ENCODE results near the gene ABHD12.
"Not testable (repeated sequence)": the region's sequence is repeated elsewhere in the genome, so short reads cannot be mapped to it uniquely, and the experiment has no call there.

The ABHD12 gene

GRCh38 chr20:25390538-25391528 is at the start of gene ABHD12:
Gene ABHD12, minus strand, starts transcription at chr20:25390835. Its CDS starts 132 bp downstream, at chr20:25390703.
- peak; percentile 97 for DNase-seq (ENCODE audit: low spot score)

- no peak for DNase-seq (ENCODE audit: low spot score)
These were observed 48.7 kb upstream of the ABHD12 start for GRCh38 chr20:25439328-25439727.

- no peak for DNase-seq (ENCODE audit: low spot score)
These were observed 46.5 kb upstream of the ABHD12 start for GRCh38 chr20:25437153-25437581.

- DNase-seq (ENCODE audit: low spot score): no peak
These were observed 33.9 kb upstream of the ABHD12 start for GRCh38 chr20:25424536-25424935.

GRCh38 chr20:25422032-25422431 is 31.4 kb upstream of the ABHD12 start:
- DNase-seq (ENCODE audit: low spot score): no peak

GRCh38 chr20:25421102-25421501 is 30.5 kb upstream of the ABHD12 start:
- no peak for DNase-seq (ENCODE audit: low spot score)

GRCh38 chr20:25418776-25419175 is 28.1 kb upstream of the ABHD12 start:
- DNase-seq (ENCODE audit: low spot score): no peak

GRCh38 chr20:25408890-25409289 is 18.3 kb upstream of the ABHD12 start:
- DNase-seq (ENCODE audit: low spot score): no peak

- DNase-seq (ENCODE audit: low spot score): no peak
These were observed 17.5 kb upstream of the ABHD12 start for GRCh38 chr20:25408170-25408547.

- DNase-seq (ENCODE audit: low spot score): peak; percentile 80
These were observed 16.9 kb upstream of the ABHD12 start, which contains the start of gene GINS1 for GRCh38 chr20:25407311-25408169. Gene GINS1, plus strand, starts transcription at chr20:25407673. Its CDS starts 148 bp downstream, at chr20:25407821.

- DNase-seq (ENCODE audit: low spot score): no peak
These were observed 11.9 kb upstream of the ABHD12 start for GRCh38 chr20:25402583-25402982.

GRCh38 chr20:25400291-25400732 is 9.7 kb upstream of the ABHD12 start:
- DNase-seq (ENCODE audit: low spot score): not testable (repeated sequence)

- DNase-seq (ENCODE audit: low spot score): peak; percentile 82
These were observed 8.4 kb upstream of the ABHD12 start for GRCh38 chr20:25399037-25399430.

- DNase-seq (ENCODE audit: low spot score): no peak
These were observed 7.9 kb upstream of the ABHD12 start for GRCh38 chr20:25398376-25399036.

GRCh38 chr20:25397821-25398220 is 7.2 kb upstream of the ABHD12 start:
- no peak for DNase-seq (ENCODE audit: low spot score)

GRCh38 chr20:25397096-25397495 is 6.5 kb upstream of the ABHD12 start:
- no peak for DNase-seq (ENCODE audit: low spot score)

GRCh38 chr20:25394996-25395395 is 4.4 kb upstream of the ABHD12 start:
- DNase-seq (ENCODE audit: low spot score): no peak

- DNase-seq (ENCODE audit: low spot score): no peak
These were observed 3.6 kb upstream of the ABHD12 start for GRCh38 chr20:25394276-25394675.

- no peak for DNase-seq (ENCODE audit: low spot score)
These were observed 637 bp downstream of the ABHD12 start for GRCh38 chr20:25389858-25390537.

GRCh38 chr20:25389401-25389857 is 1.2 kb downstream of the ABHD12 start:
- DNase-seq (ENCODE audit: low spot score): peak; percentile 36

- DNase-seq (ENCODE audit: low spot score): no peak
These were observed 7.8 kb downstream of the ABHD12 start for GRCh38 chr20:25382704-25383370.
